ENCODE results near the gene PPP2R3B. TPM values are rescaled to one million over a fixed set of nuclear protein-coding genes. Genes with fewer than 3 reads are reported as not detected.

PPP2R3B gene, protein sequence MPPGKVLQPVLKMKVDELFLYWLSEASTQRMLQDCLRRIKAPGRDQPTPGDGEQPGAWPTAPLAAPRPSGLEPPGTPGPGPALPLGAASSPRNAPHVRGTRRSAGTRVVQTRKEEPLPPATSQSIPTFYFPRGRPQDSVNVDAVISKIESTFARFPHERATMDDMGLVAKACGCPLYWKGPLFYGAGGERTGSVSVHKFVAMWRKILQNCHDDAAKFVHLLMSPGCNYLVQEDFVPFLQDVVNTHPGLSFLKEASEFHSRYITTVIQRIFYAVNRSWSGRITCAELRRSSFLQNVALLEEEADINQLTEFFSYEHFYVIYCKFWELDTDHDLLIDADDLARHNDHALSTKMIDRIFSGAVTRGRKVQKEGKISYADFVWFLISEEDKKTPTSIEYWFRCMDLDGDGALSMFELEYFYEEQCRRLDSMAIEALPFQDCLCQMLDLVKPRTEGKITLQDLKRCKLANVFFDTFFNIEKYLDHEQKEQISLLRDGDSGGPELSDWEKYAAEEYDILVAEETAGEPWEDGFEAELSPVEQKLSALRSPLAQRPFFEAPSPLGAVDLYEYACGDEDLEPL
- total RNA-seq (2021), result 103 to 130 TPM (median 107 TPM) in 3 replicates
- percentile 55 among the genes with signal in this experiment for Bru-seq, nascent RNA
- long read RNA-seq, experiment 1, transcript PPP2R3B-202 (13 exons, 2,151 nt), result major isoform, 144 of 296 reads
- long read RNA-seq, experiment 1, partial matches to known transcripts, result 19 of 296 reads
- long read RNA-seq, experiment 1, other reads (novel, unspliced or antisense), result 133 of 296 reads
- long read RNA-seq, experiment 2, transcript PPP2R3B-202 (13 exons, 2,151 nt), result major isoform, 33 of 68 reads
- long read RNA-seq, experiment 2, partial matches to known transcripts, result 17 of 68 reads
- long read RNA-seq, experiment 2, other reads (novel, unspliced or antisense), result 18 of 68 reads
- long read RNA-seq, experiment 3, partial matches to known transcripts, result 0 of 1 reads
- long read RNA-seq, experiment 3, other reads (novel, unspliced or antisense), result 1 of 1 reads

DNA sequence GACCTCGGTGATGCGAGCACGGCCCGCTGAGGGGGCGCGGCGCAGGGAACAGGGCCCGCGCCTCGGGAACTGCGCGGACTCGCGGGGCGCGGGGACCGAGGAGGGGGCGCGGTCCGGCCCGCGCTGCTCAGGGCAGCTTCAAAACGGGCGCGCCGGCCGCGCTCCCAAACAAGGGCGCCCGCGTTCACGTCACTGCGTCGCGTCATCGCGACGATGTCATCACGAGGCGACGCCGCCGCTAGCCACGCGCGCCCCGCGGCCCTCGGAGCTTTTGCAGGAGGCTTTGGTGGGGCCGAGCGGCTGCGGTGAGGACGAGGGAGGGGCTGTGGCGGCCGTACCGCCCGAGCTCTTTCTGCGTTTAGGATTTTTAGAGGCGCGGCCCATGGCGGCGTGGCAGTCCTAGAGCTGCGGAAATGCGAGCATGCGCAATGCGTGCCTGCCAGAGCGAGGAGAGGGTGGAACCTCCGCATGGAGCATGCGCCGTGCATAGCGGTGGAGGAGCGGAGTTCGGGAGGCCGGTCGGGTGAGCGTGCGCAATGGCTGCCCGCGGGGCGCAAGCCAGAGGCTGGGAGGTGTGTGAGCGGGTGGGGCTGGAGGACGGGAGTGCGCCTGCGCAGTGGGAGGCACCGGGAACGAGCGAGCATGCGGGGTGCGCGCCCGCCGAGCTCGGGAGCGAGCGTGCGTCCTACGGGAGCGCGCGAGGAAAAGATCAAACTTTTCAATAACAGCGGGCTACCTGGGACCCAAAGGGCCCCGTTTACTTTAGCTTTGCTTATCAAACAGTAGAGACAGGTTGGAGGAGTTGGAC lies at the start of gene PPP2R3B:
TSS of gene PPP2R3B (minus strand) at position 140 of the 808 bp plus-strand sequence. CDS start 216 bp downstream, outside the sequence.
- Mint-ChIP-seq H3K27me3 (ENCODE audit: low read depth) (0 out of 2 replicates have a peak, but pooled peaks cover 4% of the 10 kb centered on the region), H3K36me3 (no peaks in the 10 kb centered on the region), H3K4me1 (no peaks in the 10 kb centered on the region), H3K4me3 (peak within 1 kb of the TSS; percentile 88), H3K9me3 (no peaks in the 10 kb centered on the region), H3K27ac (peak within 1 kb of the TSS; percentile 99)
- ATAC-seq (peak; percentile 98), DNase-seq (ENCODE audit: low spot score) (peak; percentile 99)
- ChIA-PET POLR2A (no interaction called here), CTCF (no interaction called here)
- TF ChIP-seq, protein P1, sequence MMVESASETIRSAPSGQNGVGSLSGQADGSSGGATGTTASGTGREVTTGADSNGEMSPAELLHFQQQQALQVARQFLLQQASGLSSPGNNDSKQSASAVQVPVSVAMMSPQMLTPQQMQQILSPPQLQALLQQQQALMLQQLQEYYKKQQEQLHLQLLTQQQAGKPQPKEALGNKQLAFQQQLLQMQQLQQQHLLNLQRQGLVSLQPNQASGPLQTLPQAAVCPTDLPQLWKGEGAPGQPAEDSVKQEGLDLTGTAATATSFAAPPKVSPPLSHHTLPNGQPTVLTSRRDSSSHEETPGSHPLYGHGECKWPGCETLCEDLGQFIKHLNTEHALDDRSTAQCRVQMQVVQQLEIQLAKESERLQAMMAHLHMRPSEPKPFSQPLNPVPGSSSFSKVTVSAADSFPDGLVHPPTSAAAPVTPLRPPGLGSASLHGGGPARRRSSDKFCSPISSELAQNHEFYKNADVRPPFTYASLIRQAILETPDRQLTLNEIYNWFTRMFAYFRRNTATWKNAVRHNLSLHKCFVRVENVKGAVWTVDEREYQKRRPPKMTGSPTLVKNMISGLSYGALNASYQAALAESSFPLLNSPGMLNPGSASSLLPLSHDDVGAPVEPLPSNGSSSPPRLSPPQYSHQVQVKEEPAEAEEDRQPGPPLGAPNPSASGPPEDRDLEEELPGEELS (CRISPR knock-in tag; IDR thresholded peaks at IDR 0.05), result peak; percentile 54; the same call in 1 of the 2 replicates
- no peak for TF ChIP-seq E2F4 (CRISPR knock-in tag; IDR thresholded peaks at IDR 0.05; ENCODE audit: borderline replicate concordance, low read depth)
- no peak for TF ChIP-seq GTF2I (CRISPR knock-in tag; conservative IDR thresholded peaks at IDR 0.05)
- TF ChIP-seq, protein P2, sequence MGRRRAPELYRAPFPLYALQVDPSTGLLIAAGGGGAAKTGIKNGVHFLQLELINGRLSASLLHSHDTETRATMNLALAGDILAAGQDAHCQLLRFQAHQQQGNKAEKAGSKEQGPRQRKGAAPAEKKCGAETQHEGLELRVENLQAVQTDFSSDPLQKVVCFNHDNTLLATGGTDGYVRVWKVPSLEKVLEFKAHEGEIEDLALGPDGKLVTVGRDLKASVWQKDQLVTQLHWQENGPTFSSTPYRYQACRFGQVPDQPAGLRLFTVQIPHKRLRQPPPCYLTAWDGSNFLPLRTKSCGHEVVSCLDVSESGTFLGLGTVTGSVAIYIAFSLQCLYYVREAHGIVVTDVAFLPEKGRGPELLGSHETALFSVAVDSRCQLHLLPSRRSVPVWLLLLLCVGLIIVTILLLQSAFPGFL (CRISPR knock-in tag; IDR thresholded peaks at IDR 0.05; ENCODE audit: borderline replicate concordance), result no peak
- TF ChIP-seq FOXJ3 (CRISPR knock-in tag; IDR thresholded peaks at IDR 0.05; ENCODE audit: borderline replicate concordance), result no peak
- TF ChIP-seq GABPB1 (CRISPR knock-in tag; IDR thresholded peaks at IDR 0.05), result peak; percentile 40; the same call in 1 of the 2 replicates
- no peak for TF ChIP-seq EMX1 (CRISPR knock-in tag; IDR thresholded peaks at IDR 0.05)
- TF ChIP-seq ELF4 (CRISPR knock-in tag; IDR thresholded peaks at IDR 0.05; ENCODE audit: low read depth), result no peak
- TF ChIP-seq, protein P3, sequence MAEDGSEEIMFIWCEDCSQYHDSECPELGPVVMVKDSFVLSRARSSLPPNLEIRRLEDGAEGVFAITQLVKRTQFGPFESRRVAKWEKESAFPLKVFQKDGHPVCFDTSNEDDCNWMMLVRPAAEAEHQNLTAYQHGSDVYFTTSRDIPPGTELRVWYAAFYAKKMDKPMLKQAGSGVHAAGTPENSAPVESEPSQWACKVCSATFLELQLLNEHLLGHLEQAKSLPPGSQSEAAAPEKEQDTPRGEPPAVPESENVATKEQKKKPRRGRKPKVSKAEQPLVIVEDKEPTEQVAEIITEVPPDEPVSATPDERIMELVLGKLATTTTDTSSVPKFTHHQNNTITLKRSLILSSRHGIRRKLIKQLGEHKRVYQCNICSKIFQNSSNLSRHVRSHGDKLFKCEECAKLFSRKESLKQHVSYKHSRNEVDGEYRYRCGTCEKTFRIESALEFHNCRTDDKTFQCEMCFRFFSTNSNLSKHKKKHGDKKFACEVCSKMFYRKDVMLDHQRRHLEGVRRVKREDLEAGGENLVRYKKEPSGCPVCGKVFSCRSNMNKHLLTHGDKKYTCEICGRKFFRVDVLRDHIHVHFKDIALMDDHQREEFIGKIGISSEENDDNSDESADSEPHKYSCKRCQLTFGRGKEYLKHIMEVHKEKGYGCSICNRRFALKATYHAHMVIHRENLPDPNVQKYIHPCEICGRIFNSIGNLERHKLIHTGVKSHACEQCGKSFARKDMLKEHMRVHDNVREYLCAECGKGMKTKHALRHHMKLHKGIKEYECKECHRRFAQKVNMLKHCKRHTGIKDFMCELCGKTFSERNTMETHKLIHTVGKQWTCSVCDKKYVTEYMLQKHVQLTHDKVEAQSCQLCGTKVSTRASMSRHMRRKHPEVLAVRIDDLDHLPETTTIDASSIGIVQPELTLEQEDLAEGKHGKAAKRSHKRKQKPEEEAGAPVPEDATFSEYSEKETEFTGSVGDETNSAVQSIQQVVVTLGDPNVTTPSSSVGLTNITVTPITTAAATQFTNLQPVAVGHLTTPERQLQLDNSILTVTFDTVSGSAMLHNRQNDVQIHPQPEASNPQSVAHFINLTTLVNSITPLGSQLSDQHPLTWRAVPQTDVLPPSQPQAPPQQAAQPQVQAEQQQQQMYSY (CRISPR knock-in tag; IDR thresholded peaks at IDR 0.05), result no peak
- TF ChIP-seq CTCF (IDR thresholded peaks at IDR 0.05), result no peak
- TF ChIP-seq, protein P4, sequence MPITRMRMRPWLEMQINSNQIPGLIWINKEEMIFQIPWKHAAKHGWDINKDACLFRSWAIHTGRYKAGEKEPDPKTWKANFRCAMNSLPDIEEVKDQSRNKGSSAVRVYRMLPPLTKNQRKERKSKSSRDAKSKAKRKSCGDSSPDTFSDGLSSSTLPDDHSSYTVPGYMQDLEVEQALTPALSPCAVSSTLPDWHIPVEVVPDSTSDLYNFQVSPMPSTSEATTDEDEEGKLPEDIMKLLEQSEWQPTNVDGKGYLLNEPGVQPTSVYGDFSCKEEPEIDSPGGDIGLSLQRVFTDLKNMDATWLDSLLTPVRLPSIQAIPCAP (CRISPR knock-in tag; IDR thresholded peaks at IDR 0.05), result no peak
- TF ChIP-seq SMAD3 (CRISPR knock-in tag; IDR thresholded peaks at IDR 0.05; ENCODE audit: borderline replicate concordance), result no peak
- TF ChIP-seq E2F1 (CRISPR knock-in tag; IDR thresholded peaks at IDR 0.05), result no peak
- TF ChIP-seq, protein P5, sequence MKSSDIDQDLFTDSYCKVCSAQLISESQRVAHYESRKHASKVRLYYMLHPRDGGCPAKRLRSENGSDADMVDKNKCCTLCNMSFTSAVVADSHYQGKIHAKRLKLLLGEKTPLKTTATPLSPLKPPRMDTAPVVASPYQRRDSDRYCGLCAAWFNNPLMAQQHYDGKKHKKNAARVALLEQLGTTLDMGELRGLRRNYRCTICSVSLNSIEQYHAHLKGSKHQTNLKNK (CRISPR knock-in tag; IDR thresholded peaks at IDR 0.05), result no peak
- 0 out of 2 replicates have a peak, but pooled peaks have one; percentile 42 for TF ChIP-seq ZNF232 (CRISPR knock-in tag; IDR thresholded peaks at IDR 0.05)
- no peak for TF ChIP-seq ZNF263 (CRISPR knock-in tag; IDR thresholded peaks at IDR 0.05; ENCODE audit: low read depth)
- TF ChIP-seq NR3C1 (CRISPR knock-in tag; conservative IDR thresholded peaks at IDR 0.05; ENCODE audit: low read depth), result no peak
- TF ChIP-seq HMGA2 (CRISPR knock-in tag; IDR thresholded peaks at IDR 0.05), result no peak
- TF ChIP-seq NR1H2 (CRISPR knock-in tag; IDR thresholded peaks at IDR 0.05), result no peak
- TF ChIP-seq RORB (CRISPR knock-in tag; IDR thresholded peaks at IDR 0.05), result no peak
